CD4-positive, alpha-beta T cell (primary cell): ENCODE results near the gene AP3B1. TPM values are rescaled to one million over a fixed set of nuclear protein-coding genes. Genes with fewer than 3 reads are reported as not detected.

Source experiments
- ATAC-seq: fragments of 200-7000 bp; cut with Tn5 transposase; one replicate; pipeline ENCODE4 v1.10.0; 2022; ENCODE audit warnings: mild to moderate bottlenecking; ENCODE audit not compliant: poor library complexity
- CTCF ChIA-PET: fragments of 350-600 bp; sonication (Branson Sonifier 250); formaldehyde crosslinking; loops from one replicate; lab custom pipeline; 2021; ENCODE audit warnings: antibody characterized with exemption, inconsistent platforms; lab: Charles Lee
- POLR2A ChIA-PET: fragments of 350-600 bp; sonication (Branson Sonifier 250); formaldehyde crosslinking; loops from one replicate; lab custom pipeline; 2021; ENCODE audit warnings: antibody characterized with exemption, inconsistent platforms; lab: Charles Lee
- DNase-seq, 14 experiments: peaks; one replicate each; pipeline ENCODE4 v3.0.0-alpha.2; 2013 to 2020; ENCODE audit warnings: mixed read lengths in 2 of 14
- H3K27ac ChIP-seq, 2 donors: one replicate each; pipeline versions ENCODE4 v1.5.1 to v1.7.0; 2013; ENCODE audit warnings: low read length in 2 of 2, low read depth in 1 of 2, mild to moderate bottlenecking in 1 of 2
- H3K27me3 ChIP-seq, 2 experiments: 1 replicate in 1 of 2; 2 replicates in 1 of 2; pipeline versions ENCODE4 v1.6.1 to v1.7.0; 2013; ENCODE audit warnings: low read length in 2 of 2, control low read depth in 1 of 2, mild to moderate bottlenecking in 1 of 2, moderate library complexity in 1 of 2; ENCODE audit not compliant: insufficient read depth in 2 of 2, control insufficient read depth in 1 of 2
- H3K36me3 ChIP-seq: one replicate; pipeline ENCODE4 v1.6.1; 2013; ENCODE audit warnings: low read length, control low read depth; ENCODE audit not compliant: insufficient read depth
- H3K4me1 ChIP-seq: one replicate; pipeline ENCODE4 v1.6.1; 2013; ENCODE audit warnings: low read length, control low read depth; ENCODE audit not compliant: insufficient read depth
- H3K4me3 ChIP-seq: one replicate; pipeline ENCODE4 v1.5.1; 2013; ENCODE audit warnings: mild to moderate bottlenecking, low read length, moderate library complexity
- H3K9me3 ChIP-seq, 2 experiments: 1 replicate in 1 of 2; 2 replicates in 1 of 2; pipeline versions ENCODE4 v1.6.1 to v1.7.0; 2013; ENCODE audit warnings: low read length in 2 of 2, mild to moderate bottlenecking in 2 of 2, control low read depth in 1 of 2, moderate library complexity in 1 of 2; ENCODE audit not compliant: control insufficient read depth in 1 of 2, insufficient read depth in 1 of 2
- H3K27ac Mint-ChIP-seq: one replicate; pipeline ENCODE4 v1.8.0; 2020; ENCODE audit warnings: mixed read lengths
- H3K27me3 Mint-ChIP-seq: one replicate; pipeline ENCODE4 v1.8.0; 2021; ENCODE audit warnings: mixed read lengths
- H3K36me3 Mint-ChIP-seq: one replicate; pipeline ENCODE4 v1.8.0; 2021; ENCODE audit warnings: low read depth, mixed read lengths
- H3K4me1 Mint-ChIP-seq: one replicate; pipeline ENCODE4 v1.8.0; 2021; ENCODE audit warnings: low read depth, mixed read lengths
- H3K4me3 Mint-ChIP-seq: one replicate; pipeline ENCODE4 v1.8.0; 2020; ENCODE audit warnings: mild to moderate bottlenecking, mixed read lengths
- H3K9me3 Mint-ChIP-seq: one replicate; pipeline ENCODE4 v1.8.0; 2020; ENCODE audit warnings: mixed read lengths
- intact Hi-C, 2 experiments: fragments of 100-400 bp; cut with DNase I in 1 of 2; cut with micrococcal nuclease in 1 of 2; formaldehyde crosslinking; loops; one replicate each; pipeline versions ENCODE4 v1.15.1 to v1.9.0; 2023 to 2025; cut with DNase I, micrococcal nuclease
- total RNA-seq, 174 experiments: library from RNA in 2 of 174; stranded (reverse) in 2 of 174; gene quantifications; one replicate each; pipeline ENCODE4 v1.2.3 and lab custom pipeline; 2021 to 2026
- TF ChIP-seq, protein P1 (sequence below): fragments of 200-600 bp; IDR thresholded peaks from one replicate; pipeline ENCODE4 v1.8.0; 2022; ENCODE audit warnings: antibody characterized with exemption, mild to moderate bottlenecking

Gene AP3B1
- total RNA-seq, 2 experiments from 2014 or later: 24.5 to 24.6 TPM

DNA sequence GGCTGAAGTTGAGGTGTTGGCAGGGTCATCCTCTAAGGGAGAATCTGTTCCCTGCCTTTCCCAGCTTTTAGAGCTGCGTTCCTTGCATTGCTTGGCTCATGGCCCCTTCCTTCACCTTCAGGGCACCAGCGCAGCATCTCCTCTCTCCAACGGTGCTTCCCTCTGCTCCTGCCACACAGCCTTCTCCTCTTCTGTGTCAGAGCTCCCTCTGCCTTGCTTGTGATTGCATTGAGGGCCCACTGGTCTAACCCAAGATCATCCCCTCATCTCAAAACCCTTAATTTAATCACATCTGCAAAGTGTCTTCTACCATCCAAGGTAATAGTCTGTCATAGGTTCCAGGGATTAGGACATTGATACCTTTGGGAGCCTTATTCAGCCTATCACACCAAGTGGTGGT is 312.7 kb downstream of the AP3B1 start:
- no peak overlapping the region for H3K4me3 ChIP-seq
- H3K4me1 Mint-ChIP-seq: no peaks in the 10 kb centered on the region
- H3K36me3 Mint-ChIP-seq: no peaks in the 10 kb centered on the region
- no peak for ATAC-seq
- CTCF ChIA-PET: interaction anchor here (0.6 kb wide), 1 partner anchor 398 kb away, joined by 4 read pairs; no protein-coding TSS in a partner anchor
- no peaks in the 10 kb centered on the region for H3K36me3 ChIP-seq
- peaks cover 0 to 4% of the 10 kb centered on the region in 2 experiments for H3K27me3 ChIP-seq
- POLR2A ChIA-PET: no interaction called here
- H3K9me3 ChIP-seq: no peaks in the 10 kb centered on the region
- no peak overlapping the region for H3K27ac Mint-ChIP-seq
- DNase-seq: no peak
- H3K4me3 Mint-ChIP-seq: no peak overlapping the region
- intact Hi-C loops: no loop called here
- no peaks in the 10 kb centered on the region for H3K4me1 ChIP-seq
- no peaks in the 10 kb centered on the region for H3K9me3 Mint-ChIP-seq
- H3K27ac ChIP-seq: no peak overlapping the region
- peaks cover 18% of the 10 kb centered on the region for H3K27me3 Mint-ChIP-seq
- TF ChIP-seq, protein P1, sequence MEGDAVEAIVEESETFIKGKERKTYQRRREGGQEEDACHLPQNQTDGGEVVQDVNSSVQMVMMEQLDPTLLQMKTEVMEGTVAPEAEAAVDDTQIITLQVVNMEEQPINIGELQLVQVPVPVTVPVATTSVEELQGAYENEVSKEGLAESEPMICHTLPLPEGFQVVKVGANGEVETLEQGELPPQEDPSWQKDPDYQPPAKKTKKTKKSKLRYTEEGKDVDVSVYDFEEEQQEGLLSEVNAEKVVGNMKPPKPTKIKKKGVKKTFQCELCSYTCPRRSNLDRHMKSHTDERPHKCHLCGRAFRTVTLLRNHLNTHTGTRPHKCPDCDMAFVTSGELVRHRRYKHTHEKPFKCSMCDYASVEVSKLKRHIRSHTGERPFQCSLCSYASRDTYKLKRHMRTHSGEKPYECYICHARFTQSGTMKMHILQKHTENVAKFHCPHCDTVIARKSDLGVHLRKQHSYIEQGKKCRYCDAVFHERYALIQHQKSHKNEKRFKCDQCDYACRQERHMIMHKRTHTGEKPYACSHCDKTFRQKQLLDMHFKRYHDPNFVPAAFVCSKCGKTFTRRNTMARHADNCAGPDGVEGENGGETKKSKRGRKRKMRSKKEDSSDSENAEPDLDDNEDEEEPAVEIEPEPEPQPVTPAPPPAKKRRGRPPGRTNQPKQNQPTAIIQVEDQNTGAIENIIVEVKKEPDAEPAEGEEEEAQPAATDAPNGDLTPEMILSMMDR: no peak

DNA sequence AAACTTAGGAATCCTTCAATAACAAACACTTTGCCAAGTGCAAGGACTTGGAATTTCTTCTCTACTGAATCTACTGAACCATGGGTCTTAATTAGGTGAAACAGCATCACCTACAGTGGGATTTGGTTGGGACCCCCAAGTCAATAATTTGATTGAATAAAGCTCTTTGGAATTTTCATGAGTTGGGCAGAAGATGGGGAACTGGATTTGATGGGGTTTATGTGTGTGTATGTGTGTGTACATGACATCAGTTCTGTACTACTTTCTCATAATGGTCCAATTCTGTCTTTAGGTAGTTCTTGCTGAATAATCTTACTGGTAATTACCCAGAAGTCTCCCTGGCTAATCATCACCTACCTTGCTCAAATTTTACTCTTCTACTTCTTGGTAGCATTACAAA is 319.9 kb downstream of the AP3B1 start:
- intact Hi-C loops: no loop called here

DNA sequence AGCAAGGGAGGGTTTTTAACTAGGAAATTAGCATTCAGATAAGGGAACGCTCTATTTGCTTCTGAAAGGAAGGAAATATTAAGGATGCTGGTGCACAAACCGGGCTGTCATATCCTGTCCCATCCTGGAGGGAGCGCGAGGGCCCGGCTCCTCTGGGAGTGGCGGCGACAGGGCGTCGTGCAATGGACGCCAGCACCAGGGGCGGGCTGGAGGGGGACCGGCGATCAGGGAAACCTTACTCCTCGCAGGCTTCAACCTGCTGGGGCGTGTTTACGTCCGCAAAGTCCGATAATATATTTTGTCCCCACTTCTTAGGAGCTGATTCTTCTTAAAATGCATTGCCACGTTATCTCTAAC is 321.3 kb downstream of the AP3B1 start:
- intact Hi-C loops: no loop called here
- no peak for ATAC-seq
- Mint-ChIP-seq H3K9me3 (no peaks in the 10 kb centered on the region), H3K4me3 (peak overlapping the region; percentile 76), H3K27me3 (peaks cover 79% of the 10 kb centered on the region), H3K4me1 (peaks cover 12% of the 10 kb centered on the region), H3K36me3 (no peaks in the 10 kb centered on the region), H3K27ac (no peak overlapping the region)
- TF ChIP-seq, protein P1: no peak
- H3K27me3 ChIP-seq: peaks cover 32 to 56% of the 10 kb centered on the region in 2 experiments
- POLR2A ChIA-PET: no interaction called here
- CTCF ChIA-PET: no interaction called here
- H3K36me3 ChIP-seq: no peaks in the 10 kb centered on the region
- peaks cover 12% of the 10 kb centered on the region for H3K4me1 ChIP-seq
- H3K27ac ChIP-seq: no peak overlapping the region
- DNase-seq: no peak
- H3K9me3 ChIP-seq: peaks cover 0 to 6% of the 10 kb centered on the region in 2 experiments
- peak overlapping the region; percentile 0 for H3K4me3 ChIP-seq

More for the DNA sequence above, 319.9 kb downstream of the AP3B1 start:
- H3K4me1 ChIP-seq: peaks cover 12% of the 10 kb centered on the region
- Mint-ChIP-seq H3K4me3 (no peak overlapping the region), H3K27ac (no peak overlapping the region), H3K4me1 (peaks cover 12% of the 10 kb centered on the region), H3K36me3 (no peaks in the 10 kb centered on the region), H3K9me3 (no peaks in the 10 kb centered on the region), H3K27me3 (peaks cover 69% of the 10 kb centered on the region)
- H3K27me3 ChIP-seq: peaks cover 32 to 56% of the 10 kb centered on the region in 2 experiments
- H3K4me3 ChIP-seq: no peak overlapping the region
- no peak for ATAC-seq
- H3K9me3 ChIP-seq: peaks cover 0 to 6% of the 10 kb centered on the region in 2 experiments
- CTCF ChIA-PET: no interaction called here
- H3K27ac ChIP-seq: no peak overlapping the region
- POLR2A ChIA-PET: no interaction called here
- H3K36me3 ChIP-seq: no peaks in the 10 kb centered on the region
- TF ChIP-seq, protein P1: no peak
- DNase-seq: no peak
